SK-N-MC (cell line): ENCODE measurements around the gene PRKAB1.

Source experiments
- DNase-seq: peaks from one replicate; pipeline ENCODE4 v3.0.0-alpha.2; 2011; ENCODE audit warnings: low read depth, low spot score
- H3K27ac ChIP-seq: fragments of 200-600 bp; sonication (generic); 2 replicates; pipeline ENCODE4 v1.5.1; 2016; ENCODE audit warnings: mixed run types
- H3K36me3 ChIP-seq: fragments of 200-600 bp; sonication (generic); 2 replicates; pipeline ENCODE4 v1.6.1; 2017; ENCODE audit warnings: antibody characterized with exemption, low read length, mixed read lengths; ENCODE audit not compliant: insufficient read depth
- H3K4me3 ChIP-seq: fragments of 200-600 bp; sonication (generic); 2 replicates; pipeline ENCODE4 v1.5.1; 2016
- H3K9ac ChIP-seq: fragments of 200-600 bp; sonication (generic); 2 replicates; pipeline ENCODE4 v1.8.0; 2017; ENCODE audit warnings: mixed run types, mixed read lengths; ENCODE audit not compliant: insufficient read length
- H3K9me3 ChIP-seq: fragments of 200-600 bp; sonication (generic); 2 replicates; pipeline ENCODE4 v1.6.1; 2017; ENCODE audit warnings: low read depth, mild to moderate bottlenecking, antibody characterized with exemption, low read length, moderate library complexity, mixed read lengths
- EZH2 ChIP-seq: fragments of 200-600 bp; sonication (generic); IDR thresholded peaks from one replicate; pipeline ENCODE4 v1.6.1; 2017; ENCODE audit warnings: antibody characterized with exemption
- FOXP2 ChIP-seq: optimal IDR thresholded peaks from 2 replicates; pipeline ENCODE3; 2011; ENCODE audit warnings: mild to moderate bottlenecking, moderate library complexity; ENCODE audit not compliant: insufficient read depth; ENCODE audit errors: extremely low read length, control extremely low read depth
- POLR2AphosphoS5 ChIP-seq: IDR thresholded peaks from 2 replicates; pipeline ENCODE4 v1.6.1; 2012; ENCODE audit warnings: mild to moderate bottlenecking, low read depth, low read length, borderline replicate concordance

PRKAB1 gene

GRCh38 chr12:119679081-119679480, 11.1 kb downstream of the PRKAB1 start:
- no peak overlapping the region for H3K27ac ChIP-seq
- no peak for TF ChIP-seq FOXP2
- TF ChIP-seq POLR2AphosphoS5 = no peak
- TF ChIP-seq EZH2 = no peak
- peaks cover 74% of the 10 kb centered on the region for H3K36me3 ChIP-seq
- no peak overlapping the region for H3K4me3 ChIP-seq
- no peaks in the 10 kb centered on the region for H3K9me3 ChIP-seq
- DNase-seq = no peak
- H3K9ac ChIP-seq = no peak overlapping the region

DNA sequence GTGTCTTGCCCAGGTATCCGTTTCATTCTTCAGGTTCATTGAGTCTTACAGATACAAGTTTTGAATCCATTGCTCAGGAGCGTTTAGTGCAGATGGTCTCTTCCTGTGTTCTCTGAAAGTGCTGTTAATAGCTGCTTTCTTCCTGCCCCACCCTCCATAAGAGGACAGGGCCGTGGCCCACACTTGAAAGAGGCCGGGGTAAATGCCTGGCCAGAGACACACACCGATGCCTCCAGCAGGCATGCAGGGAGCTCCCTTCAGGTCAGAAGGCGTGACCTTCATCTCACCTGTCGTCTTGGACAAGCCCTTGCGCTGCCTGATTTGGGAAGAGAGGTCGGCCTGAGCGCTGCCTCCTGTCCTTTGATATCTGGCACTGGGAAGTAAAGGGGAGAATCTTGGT, 11.6 kb downstream of the PRKAB1 start:
- Histone ChIP-seq H3K9ac (no peak overlapping the region), H3K9me3 (no peaks in the 10 kb centered on the region), H3K36me3 (peaks cover 70% of the 10 kb centered on the region), H3K27ac (no peak overlapping the region), H3K4me3 (no peak overlapping the region)
- no peak for DNase-seq
- TF ChIP-seq POLR2AphosphoS5 (no peak), FOXP2 (no peak), EZH2 (no peak)

DNA sequence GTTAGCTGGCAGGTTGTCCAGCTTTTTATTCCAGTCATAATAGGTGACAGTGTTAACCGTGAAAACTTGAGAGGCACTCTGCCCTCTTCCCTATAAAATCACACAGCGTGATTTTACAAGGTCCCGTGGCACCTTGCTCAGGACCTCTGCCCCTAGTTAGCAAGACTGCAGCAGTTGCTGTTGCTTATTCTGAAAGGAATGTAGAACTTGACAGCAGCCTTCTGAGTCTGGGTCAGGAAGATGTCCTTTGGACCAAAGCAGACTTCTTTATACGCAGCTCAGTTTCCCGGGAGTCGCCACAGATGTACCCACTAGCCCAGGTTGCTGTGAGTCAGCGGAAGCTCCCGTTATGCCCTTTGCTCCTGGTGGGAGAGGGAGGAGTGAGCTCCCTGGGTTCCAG, 13.2 kb downstream of the PRKAB1 start:
- Histone ChIP-seq H3K9me3 (no peaks in the 10 kb centered on the region), H3K9ac (no peak overlapping the region), H3K4me3 (no peak overlapping the region), H3K36me3 (peaks cover 54% of the 10 kb centered on the region), H3K27ac (no peak overlapping the region)
- no peak for DNase-seq
- TF ChIP-seq POLR2AphosphoS5 (no peak; the same call in 1 of the 2 replicates), FOXP2 (no peak), EZH2 (no peak)

- no peak for DNase-seq
- H3K4me3 ChIP-seq = no peak overlapping the region
- no peak for TF ChIP-seq FOXP2
- no peak for TF ChIP-seq EZH2
- no peak; the same call in 1 of the 2 replicates for TF ChIP-seq POLR2AphosphoS5
- H3K27ac ChIP-seq = no peak overlapping the region
- H3K36me3 ChIP-seq = peaks cover 45% of the 10 kb centered on the region
- no peak overlapping the region for H3K9ac ChIP-seq
- no peaks in the 10 kb centered on the region for H3K9me3 ChIP-seq
Observed at GRCh38 chr12:119681728-119682638, 14.1 kb downstream of the PRKAB1 start.

DNA sequence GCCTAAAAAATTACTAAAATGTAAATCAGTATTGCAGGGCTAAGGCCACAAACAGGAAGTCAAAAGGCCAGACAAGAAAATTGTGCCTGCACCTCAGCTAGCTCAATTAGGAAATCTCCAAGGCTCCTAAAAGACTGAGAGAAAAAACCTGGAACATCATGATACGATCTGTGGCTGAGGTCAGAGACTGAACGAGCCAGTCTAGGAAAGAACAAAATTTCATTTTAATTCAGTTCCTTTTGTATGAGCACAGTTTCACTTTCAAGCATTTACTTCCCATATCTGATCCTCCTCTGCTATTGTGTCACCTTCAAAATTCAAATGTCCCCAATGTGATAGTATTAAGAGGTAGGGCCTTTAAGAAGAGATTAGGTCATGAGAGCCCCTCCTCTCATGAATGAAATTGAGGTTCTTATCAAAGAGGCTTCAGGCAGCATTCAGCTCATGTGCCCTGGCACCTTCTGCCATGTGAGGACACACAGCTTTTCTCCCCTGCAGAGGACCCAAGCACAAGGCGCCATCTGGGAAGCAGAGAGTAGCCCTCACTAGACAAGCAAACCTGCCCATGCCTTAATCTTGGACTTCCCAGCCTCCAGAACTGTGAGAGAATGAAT, 14.8 kb downstream of the PRKAB1 start:
- no peak for DNase-seq
- H3K27ac ChIP-seq = no peak overlapping the region
- H3K4me3 ChIP-seq = no peak overlapping the region
- no peaks in the 10 kb centered on the region for H3K9me3 ChIP-seq
- H3K36me3 ChIP-seq = peaks cover 44% of the 10 kb centered on the region
- no peak overlapping the region for H3K9ac ChIP-seq
- no peak for TF ChIP-seq FOXP2
- no peak for TF ChIP-seq POLR2AphosphoS5

DNA sequence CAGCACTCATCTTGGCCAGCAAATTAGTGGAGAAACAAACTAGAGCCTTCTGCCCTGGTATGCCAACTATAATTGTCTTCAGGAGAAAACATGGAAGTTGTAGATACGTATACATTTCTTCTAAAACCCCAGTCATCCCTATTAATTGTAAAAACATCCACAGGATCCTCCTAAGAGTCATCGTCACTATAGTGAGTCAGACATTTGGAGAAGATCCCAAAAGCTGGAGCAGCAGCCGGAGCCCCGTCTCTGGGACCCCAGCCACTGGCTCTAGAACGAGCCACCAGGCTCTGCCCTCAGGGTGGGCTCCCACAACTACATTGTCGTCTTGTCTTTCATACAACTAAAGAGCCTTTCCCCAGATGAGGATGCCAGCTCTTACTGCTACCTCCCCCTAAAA, 15.5 kb downstream of the PRKAB1 start:
- H3K9ac ChIP-seq = no peak overlapping the region
- TF ChIP-seq FOXP2 = no peak
- no peak for TF ChIP-seq EZH2
- no peak for TF ChIP-seq POLR2AphosphoS5
- peaks cover 42% of the 10 kb centered on the region for H3K36me3 ChIP-seq
- H3K9me3 ChIP-seq = no peaks in the 10 kb centered on the region
- H3K27ac ChIP-seq = no peak overlapping the region
- no peak overlapping the region for H3K4me3 ChIP-seq
- DNase-seq = no peak

- Histone ChIP-seq H3K27ac (no peak overlapping the region), H3K4me3 (no peak overlapping the region), H3K36me3 (peaks cover 38% of the 10 kb centered on the region), H3K9ac (no peak overlapping the region), H3K9me3 (no peaks in the 10 kb centered on the region)
- no peak for TF ChIP-seq POLR2AphosphoS5
- no peak for TF ChIP-seq EZH2
- no peak for TF ChIP-seq FOXP2
- DNase-seq = no peak
Observed at GRCh38 chr12:119683816-119684215, 15.9 kb downstream of the PRKAB1 start.

- H3K36me3 ChIP-seq = peaks cover 27% of the 10 kb centered on the region; the same call in 1 of the 2 replicates
- H3K4me3 ChIP-seq = no peak overlapping the region
Observed at GRCh38 chr12:119684711-119685369, 16.9 kb downstream of the PRKAB1 start.

More at GRCh38 chr12:119684711-119685369, 16.9 kb downstream of the PRKAB1 start:
- Histone ChIP-seq H3K9ac (no peak overlapping the region), H3K27ac (no peak overlapping the region), H3K9me3 (no peaks in the 10 kb centered on the region)
- DNase-seq = no peak
- TF ChIP-seq FOXP2 (no peak), EZH2 (no peak), POLR2AphosphoS5 (no peak)
